Bronchial epithelial cell (primary cell): ENCODE results near the gene COX7A2. TPM values are rescaled to one million over a fixed set of nuclear protein-coding genes. Genes with fewer than 3 reads are reported as not detected.

ENCODE experiments used
- DNase-seq: peaks from one replicate; pipeline ENCODE4 v3.0.0-alpha.2; 2010; ENCODE audit warnings: low read depth
- FAIRE-seq: peaks from 2 replicates; lab custom pipeline; 2011; peaks lifted over from hg19 to GRCh38; lab: Jason Lieb, UNC
- H3K27me3 ChIP-seq: 2 replicates; pipeline ENCODE4 v1.5.1; 2011; ENCODE audit warnings: low read length; ENCODE audit not compliant: control insufficient read depth, insufficient read depth
- H3K36me3 ChIP-seq: 2 replicates; pipeline ENCODE4 v1.5.1; 2011; ENCODE audit warnings: low read length; ENCODE audit not compliant: control insufficient read depth, insufficient read depth
- H3K4me3 ChIP-seq: 2 replicates; pipeline ENCODE4 v1.5.1; 2011; ENCODE audit warnings: mild to moderate bottlenecking, low read depth, low read length, control low read depth
- CTCF ChIP-seq: IDR thresholded peaks from 2 replicates; pipeline ENCODE4 v1.5.1; 2011; ENCODE audit warnings: mild to moderate bottlenecking, moderate library complexity, low read length, control low read depth, inconsistent platforms; ENCODE audit not compliant: insufficient read depth, severe bottlenecking
- total RNA-seq: library from RNA; depleted of rRNA; stranded (reverse); fragments of >200 nt; gene quantifications from 2 replicates; pipeline ENCODE4 v1.2.1, GENCODE V29; 2014

The COX7A2 gene
- total RNA-seq, 1 donor from 2014 or later, result 176 TPM

- TF ChIP-seq CTCF, result no peak
- FAIRE-seq, result no peak
- Histone ChIP-seq H3K4me3 (peak overlapping the region; percentile 90), H3K27me3 (no peaks in the 10 kb centered on the region), H3K36me3 (no peaks in the 10 kb centered on the region)
- peak; percentile 17 for DNase-seq
Measured at GRCh38 chr6:75283907-75284631, 40.5 kb upstream of the COX7A2 start.

- no peak for TF ChIP-seq CTCF
- Histone ChIP-seq H3K36me3 (no peaks in the 10 kb centered on the region), H3K4me3 (peak overlapping the region; percentile 17), H3K27me3 (no peaks in the 10 kb centered on the region)
- FAIRE-seq (no peak), DNase-seq (peak; percentile 29)
Measured at GRCh38 chr6:75282706-75283105, 39.1 kb upstream of the COX7A2 start.

GRCh38 chr6:75281653-75282052 is 38.1 kb upstream of the COX7A2 start:
- H3K4me3 ChIP-seq, result no peak overlapping the region
- H3K27me3 ChIP-seq, result no peaks in the 10 kb centered on the region
- DNase-seq, result peak; percentile 30
- no peak for FAIRE-seq
- TF ChIP-seq CTCF, result no peak
- no peaks in the 10 kb centered on the region for H3K36me3 ChIP-seq

GRCh38 chr6:75280131-75280855 is 36.7 kb upstream of the COX7A2 start:
- peak; percentile 52 for DNase-seq
- TF ChIP-seq CTCF, result no peak
- H3K27me3 ChIP-seq, result no peaks in the 10 kb centered on the region
- no peak for FAIRE-seq
- no peaks in the 10 kb centered on the region for H3K36me3 ChIP-seq
- H3K4me3 ChIP-seq, result no peak overlapping the region

GRCh38 chr6:75279418-75279817 is 35.8 kb upstream of the COX7A2 start:
- FAIRE-seq (no peak), DNase-seq (no peak)
- Histone ChIP-seq H3K36me3 (no peaks in the 10 kb centered on the region), H3K4me3 (no peak overlapping the region), H3K27me3 (no peaks in the 10 kb centered on the region)
- TF ChIP-seq CTCF, result no peak
